ENCODE results near the gene CYBB. TPM values are rescaled to one million over a fixed set of nuclear protein-coding genes. Genes with fewer than 3 reads are reported as not detected.

Gene CYBB
- total RNA-seq, 1 experiment from 2014 or later, result not detected

GRCh38 chrX:37782359-37782758 is 2.5 kb downstream of the CYBB start:
- H3K36me3 Mint-ChIP-seq (ENCODE audit: insufficient read depth, unreplicated experiment), result no peaks in the 10 kb centered on the region
- POLR2A ChIA-PET, result no interaction called here
- H3K4me3 Mint-ChIP-seq (ENCODE audit: unreplicated experiment), result no peak overlapping the region

GRCh38 chrX:37783305-37783704 is 3.4 kb downstream of the CYBB start:
- Mint-ChIP-seq H3K27ac (ENCODE audit: low read depth, unreplicated experiment) (no peak overlapping the region), H3K4me1 (ENCODE audit: insufficient read depth, unreplicated experiment) (no peaks in the 10 kb centered on the region), H3K4me3 (ENCODE audit: unreplicated experiment) (no peak overlapping the region), H3K36me3 (ENCODE audit: insufficient read depth, unreplicated experiment) (no peaks in the 10 kb centered on the region), H3K27me3 (ENCODE audit: insufficient read depth, unreplicated experiment) (peaks cover 55% of the 10 kb centered on the region), H3K9me3 (ENCODE audit: unreplicated experiment) (no peaks in the 10 kb centered on the region)
- no TSS peak for BruUV-seq (replicated peaks)
- intact Hi-C loops (cut with micrococcal nuclease), result no loop called here
- no peak for DNase-seq (ENCODE audit: unreplicated experiment)
- ChIA-PET POLR2A (no interaction called here), CTCF (interaction anchor here (0.6 to 2.5 kb wide), 2 partner anchors 38 to 509 kb away, joined by 3 to 13 read pairs; no protein-coding TSS in a partner anchor)
- TF ChIP-seq, protein P1, sequence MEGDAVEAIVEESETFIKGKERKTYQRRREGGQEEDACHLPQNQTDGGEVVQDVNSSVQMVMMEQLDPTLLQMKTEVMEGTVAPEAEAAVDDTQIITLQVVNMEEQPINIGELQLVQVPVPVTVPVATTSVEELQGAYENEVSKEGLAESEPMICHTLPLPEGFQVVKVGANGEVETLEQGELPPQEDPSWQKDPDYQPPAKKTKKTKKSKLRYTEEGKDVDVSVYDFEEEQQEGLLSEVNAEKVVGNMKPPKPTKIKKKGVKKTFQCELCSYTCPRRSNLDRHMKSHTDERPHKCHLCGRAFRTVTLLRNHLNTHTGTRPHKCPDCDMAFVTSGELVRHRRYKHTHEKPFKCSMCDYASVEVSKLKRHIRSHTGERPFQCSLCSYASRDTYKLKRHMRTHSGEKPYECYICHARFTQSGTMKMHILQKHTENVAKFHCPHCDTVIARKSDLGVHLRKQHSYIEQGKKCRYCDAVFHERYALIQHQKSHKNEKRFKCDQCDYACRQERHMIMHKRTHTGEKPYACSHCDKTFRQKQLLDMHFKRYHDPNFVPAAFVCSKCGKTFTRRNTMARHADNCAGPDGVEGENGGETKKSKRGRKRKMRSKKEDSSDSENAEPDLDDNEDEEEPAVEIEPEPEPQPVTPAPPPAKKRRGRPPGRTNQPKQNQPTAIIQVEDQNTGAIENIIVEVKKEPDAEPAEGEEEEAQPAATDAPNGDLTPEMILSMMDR (IDR thresholded peaks at IDR 0.05; ENCODE audit: unreplicated experiment), result no peak

More at GRCh38 chrX:37782359-37782758, 2.5 kb downstream of the CYBB start:
- DNase-seq (ENCODE audit: unreplicated experiment), result no peak
- no peaks in the 10 kb centered on the region for H3K4me1 Mint-ChIP-seq (ENCODE audit: insufficient read depth, unreplicated experiment)
- intact Hi-C loops (cut with micrococcal nuclease), result no loop called here
- no peak overlapping the region for H3K27ac Mint-ChIP-seq (ENCODE audit: low read depth, unreplicated experiment)
- TF ChIP-seq, protein P1 (IDR thresholded peaks at IDR 0.05; ENCODE audit: unreplicated experiment), result no peak
- no TSS peak for BruUV-seq (replicated peaks)
- H3K27me3 Mint-ChIP-seq (ENCODE audit: insufficient read depth, unreplicated experiment), result peaks cover 54% of the 10 kb centered on the region
- CTCF ChIA-PET, result interaction anchor here (2.5 kb wide), 1 partner anchor 37 kb away, joined by 13 read pairs; no protein-coding TSS in a partner anchor
- no peaks in the 10 kb centered on the region for H3K9me3 Mint-ChIP-seq (ENCODE audit: unreplicated experiment)

DNA sequence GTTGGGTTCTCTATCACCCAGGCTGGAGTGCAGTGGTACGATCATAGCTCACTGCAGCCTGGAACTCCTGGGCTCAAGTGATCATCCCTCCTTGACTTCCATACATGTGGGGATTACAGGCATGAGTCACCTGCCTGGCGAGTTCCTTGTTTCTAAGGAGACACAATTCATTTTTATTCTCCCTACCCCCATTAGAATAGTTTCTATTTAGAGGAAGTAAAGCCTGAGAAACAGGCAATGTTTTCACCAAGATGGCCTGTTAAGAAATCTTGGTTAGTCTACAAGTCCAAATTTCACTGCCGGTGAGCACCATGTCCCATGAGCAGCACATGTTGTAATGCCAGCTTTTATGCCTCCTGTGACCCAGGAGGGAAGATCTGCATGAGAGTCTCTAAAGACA is 5.7 kb downstream of the CYBB start:
- peaks cover 7% of the 10 kb centered on the region for H3K9me3 Mint-ChIP-seq (ENCODE audit: unreplicated experiment)
- H3K36me3 Mint-ChIP-seq (ENCODE audit: insufficient read depth, unreplicated experiment), result no peaks in the 10 kb centered on the region
- peak; percentile 25 for DNase-seq (ENCODE audit: unreplicated experiment)
- no TSS peak for BruUV-seq (replicated peaks)
- ChIA-PET POLR2A (no interaction called here), CTCF (no interaction called here)
- TF ChIP-seq, protein P1 (IDR thresholded peaks at IDR 0.05; ENCODE audit: unreplicated experiment), result no peak
- H3K4me1 Mint-ChIP-seq (ENCODE audit: insufficient read depth, unreplicated experiment), result no peaks in the 10 kb centered on the region
- H3K4me3 Mint-ChIP-seq (ENCODE audit: unreplicated experiment), result no peak overlapping the region
- no peak overlapping the region for H3K27ac Mint-ChIP-seq (ENCODE audit: low read depth, unreplicated experiment)
- peaks cover 70% of the 10 kb centered on the region for H3K27me3 Mint-ChIP-seq (ENCODE audit: insufficient read depth, unreplicated experiment)
- intact Hi-C loops (cut with micrococcal nuclease), result no loop called here

- H3K27me3 Mint-ChIP-seq (ENCODE audit: insufficient read depth, unreplicated experiment), result peaks cover 61% of the 10 kb centered on the region
These were observed 7.0 kb downstream of the CYBB start for GRCh38 chrX:37786624-37787422.

More at GRCh38 chrX:37786624-37787422, 7.0 kb downstream of the CYBB start:
- intact Hi-C loops (cut with micrococcal nuclease), result no loop called here
- BruUV-seq (replicated peaks), result no TSS peak
- H3K4me3 Mint-ChIP-seq (ENCODE audit: unreplicated experiment), result no peak overlapping the region
- no peaks in the 10 kb centered on the region for H3K4me1 Mint-ChIP-seq (ENCODE audit: insufficient read depth, unreplicated experiment)
- DNase-seq (ENCODE audit: unreplicated experiment), result no peak
- POLR2A ChIA-PET, result no interaction called here
- CTCF ChIA-PET, result interaction anchor here (0.6 to 0.8 kb wide), 2 partner anchors 37 to 218 kb away, joined by 3 to 5 read pairs; no protein-coding TSS in a partner anchor
- no peaks in the 10 kb centered on the region for H3K36me3 Mint-ChIP-seq (ENCODE audit: insufficient read depth, unreplicated experiment)
- TF ChIP-seq, protein P1 (IDR thresholded peaks at IDR 0.05; ENCODE audit: unreplicated experiment), result no peak
- no peak overlapping the region for H3K27ac Mint-ChIP-seq (ENCODE audit: low read depth, unreplicated experiment)
- peaks cover 7% of the 10 kb centered on the region for H3K9me3 Mint-ChIP-seq (ENCODE audit: unreplicated experiment)
